Mononuclear cell (primary cell): Measurements from ENCODE around the gene SLK. TPM values are rescaled to one million over a fixed set of nuclear protein-coding genes. Genes with fewer than 3 reads are reported as not detected.

Experiments
- H3K27me3 ChIP-seq: 2 replicates; pipeline ENCODE4 v1.6.0; 2011; ENCODE audit warnings: low read length, control low read depth; ENCODE audit not compliant: insufficient read depth
- H3K4me1 ChIP-seq: 2 replicates; pipeline ENCODE4 v1.5.1; 2011; ENCODE audit warnings: mild to moderate bottlenecking, low read length, control low read depth; ENCODE audit not compliant: insufficient read depth
- H3K4me3 ChIP-seq: 2 replicates; pipeline ENCODE4 v1.5.1; 2011; ENCODE audit warnings: mild to moderate bottlenecking, low read length, moderate library complexity
- H3K9me3 ChIP-seq: 2 replicates; pipeline ENCODE4 v1.5.1; 2011; ENCODE audit warnings: low read depth, mild to moderate bottlenecking, control low read depth, low read length
- total RNA-seq: library from RNA; depleted of rRNA; stranded (reverse); fragments of >200 nt; gene quantifications from one replicate; pipeline ENCODE4 v1.2.3, GENCODE V29; 2012

Gene SLK
- total RNA-seq, 1 donor, result 75.2 TPM

DNA sequence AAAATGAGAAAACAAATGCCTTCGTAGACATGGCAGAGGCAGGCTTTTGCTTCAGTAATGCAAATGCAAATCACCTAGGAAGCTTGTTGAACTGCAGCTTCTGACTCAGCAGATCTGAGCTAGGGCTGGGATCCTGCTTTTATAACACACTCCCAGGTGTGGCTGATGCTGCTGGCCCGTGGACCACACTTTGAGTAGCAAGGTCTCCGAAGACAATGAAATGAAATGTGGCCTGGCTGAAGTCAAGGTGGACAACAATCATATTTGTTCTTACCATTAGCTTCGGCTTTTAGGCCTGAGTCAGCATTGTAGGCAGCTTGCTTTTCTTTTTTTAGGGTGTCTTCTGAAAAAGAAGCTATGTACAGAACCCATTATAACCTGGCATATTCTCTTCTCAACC, 92.4 kb downstream of the SLK start:
- Histone ChIP-seq H3K4me3 (no peak overlapping the region), H3K27me3 (no peaks in the 10 kb centered on the region), H3K9me3 (no peaks in the 10 kb centered on the region), H3K4me1 (no peaks in the 10 kb centered on the region)

DNA sequence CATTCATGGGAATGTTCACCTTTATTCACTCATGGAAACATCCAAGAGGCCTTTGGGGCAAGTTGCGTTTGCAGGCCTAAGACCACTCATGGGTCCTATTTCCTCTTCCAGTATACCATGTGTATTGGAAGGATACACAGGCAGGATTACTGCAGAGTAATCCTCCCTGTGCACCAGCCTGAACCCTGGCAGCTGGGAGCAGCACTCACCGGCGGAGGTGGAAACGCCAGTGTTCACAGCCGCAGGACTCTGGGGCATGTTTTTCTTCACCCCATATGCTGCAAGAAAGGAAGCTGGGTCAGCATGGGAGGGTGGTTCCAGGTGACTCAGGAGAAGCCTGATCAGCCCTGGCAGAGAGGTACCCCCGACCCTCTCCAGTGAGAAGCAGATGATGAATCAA, 94.3 kb downstream of the SLK start:
- Histone ChIP-seq H3K4me3 (no peak overlapping the region), H3K9me3 (no peaks in the 10 kb centered on the region), H3K4me1 (no peaks in the 10 kb centered on the region), H3K27me3 (no peaks in the 10 kb centered on the region)

DNA sequence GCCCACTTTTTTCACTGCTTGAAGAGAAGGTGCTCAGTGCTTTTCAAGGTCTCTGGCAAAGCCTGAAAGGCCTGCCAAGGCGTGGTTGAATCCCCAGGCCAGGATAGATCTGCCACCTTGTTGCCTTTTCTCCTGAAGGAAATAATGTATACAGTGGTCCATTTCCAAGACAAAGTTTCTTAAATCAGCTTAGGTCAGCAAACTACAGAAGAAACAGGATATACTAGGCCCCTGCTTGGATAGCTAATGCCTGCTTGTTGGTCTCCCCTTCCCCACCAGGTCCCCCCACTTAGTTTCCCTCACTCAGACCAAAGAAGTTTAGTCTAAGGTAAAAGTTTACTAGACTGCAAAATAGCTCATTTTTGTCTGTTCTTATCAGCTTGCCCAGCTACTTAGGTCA, 98.8 kb downstream of the SLK start:
- Histone ChIP-seq H3K27me3 (no peaks in the 10 kb centered on the region), H3K4me1 (no peaks in the 10 kb centered on the region), H3K9me3 (no peaks in the 10 kb centered on the region), H3K4me3 (no peak overlapping the region)

DNA sequence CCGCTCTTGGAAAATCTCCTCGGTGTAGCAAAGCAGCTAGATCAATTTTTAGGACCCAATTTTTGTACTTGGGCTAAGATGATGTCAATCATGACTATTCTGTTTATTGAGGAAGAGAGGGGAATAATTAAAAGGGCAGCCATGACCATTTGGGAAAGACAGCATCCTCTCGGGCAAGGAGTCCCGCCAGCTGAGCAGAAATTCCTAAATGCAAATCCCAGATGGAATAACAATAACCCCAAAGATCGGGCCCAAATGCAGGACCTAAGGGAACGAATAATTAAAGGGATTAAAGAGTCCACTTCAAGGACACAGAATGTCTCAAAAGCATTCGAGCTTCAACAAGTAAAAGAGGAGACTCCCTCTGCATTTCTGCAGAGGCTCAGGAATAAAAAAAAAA, 100.0 kb downstream of the SLK start:
- Histone ChIP-seq H3K27me3 (no peaks in the 10 kb centered on the region), H3K9me3 (no peaks in the 10 kb centered on the region), H3K4me3 (no peak overlapping the region), H3K4me1 (no peaks in the 10 kb centered on the region)

DNA sequence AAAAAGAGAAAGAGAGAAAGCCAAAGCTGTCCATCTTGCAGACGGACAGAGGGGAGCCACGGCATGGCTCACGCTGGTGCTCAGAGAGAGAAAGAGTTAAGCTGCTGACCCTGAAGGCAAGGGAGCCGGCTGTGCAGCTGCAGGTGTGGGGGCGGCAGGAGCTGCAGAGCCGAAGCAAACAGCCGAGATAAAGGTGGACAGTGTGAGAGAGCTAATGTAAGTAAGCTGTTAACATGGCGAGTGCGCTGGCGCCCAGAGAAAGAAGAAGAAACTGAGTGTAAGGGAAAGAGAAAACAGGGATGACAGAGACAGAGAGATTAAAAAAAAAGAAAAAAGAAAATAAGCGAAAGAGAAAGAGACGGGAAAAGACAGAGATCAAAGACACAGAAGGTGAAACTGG, 100.6 kb downstream of the SLK start:
- no peak overlapping the region for H3K4me3 ChIP-seq
- H3K27me3 ChIP-seq, result no peaks in the 10 kb centered on the region
- H3K9me3 ChIP-seq, result no peaks in the 10 kb centered on the region
- H3K4me1 ChIP-seq, result no peaks in the 10 kb centered on the region

DNA sequence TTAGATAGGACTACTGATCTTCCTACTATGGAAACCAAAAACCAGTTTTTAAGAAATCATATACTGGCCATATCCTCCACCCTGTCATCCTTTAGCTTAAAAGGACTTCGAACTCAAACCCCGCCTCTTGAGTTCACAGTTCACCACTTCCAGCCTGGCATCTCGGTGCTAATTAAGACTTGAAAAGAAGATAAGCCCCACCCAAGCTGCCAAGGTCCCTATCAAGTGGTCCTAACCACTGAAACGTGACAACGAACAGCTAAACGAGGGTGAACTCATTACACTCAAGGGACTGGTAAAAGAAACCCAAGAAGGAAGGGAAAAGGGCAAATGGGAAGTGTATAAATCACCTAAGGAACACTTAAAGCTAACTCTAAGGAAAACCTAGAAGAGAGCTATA, 102.7 kb downstream of the SLK start:
- H3K4me3 ChIP-seq, result no peak overlapping the region
- no peaks in the 10 kb centered on the region for H3K27me3 ChIP-seq
- no peaks in the 10 kb centered on the region for H3K9me3 ChIP-seq
- no peaks in the 10 kb centered on the region for H3K4me1 ChIP-seq

DNA sequence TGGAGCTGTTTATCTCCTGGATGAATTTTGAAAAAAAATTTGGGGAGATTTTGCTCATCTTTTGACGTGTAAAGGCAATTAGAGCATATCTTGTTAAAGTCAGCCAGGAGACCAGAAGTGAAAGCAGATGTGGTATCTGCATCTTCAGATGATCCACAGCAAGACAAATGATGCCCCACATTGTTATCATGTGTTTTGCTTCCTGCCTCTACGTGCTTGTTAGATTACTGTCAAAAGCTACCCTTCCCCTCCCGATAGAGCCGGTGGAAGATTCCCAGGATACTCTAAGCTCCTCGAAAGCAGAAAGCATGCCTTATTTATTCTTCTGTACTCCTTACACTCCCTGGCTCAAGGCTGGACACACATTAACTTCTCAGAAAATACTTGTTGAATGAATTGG, 105.8 kb downstream of the SLK start:
- no peaks in the 10 kb centered on the region for H3K27me3 ChIP-seq
- no peaks in the 10 kb centered on the region for H3K9me3 ChIP-seq
- H3K4me3 ChIP-seq, result no peak overlapping the region
- no peaks in the 10 kb centered on the region for H3K4me1 ChIP-seq

DNA sequence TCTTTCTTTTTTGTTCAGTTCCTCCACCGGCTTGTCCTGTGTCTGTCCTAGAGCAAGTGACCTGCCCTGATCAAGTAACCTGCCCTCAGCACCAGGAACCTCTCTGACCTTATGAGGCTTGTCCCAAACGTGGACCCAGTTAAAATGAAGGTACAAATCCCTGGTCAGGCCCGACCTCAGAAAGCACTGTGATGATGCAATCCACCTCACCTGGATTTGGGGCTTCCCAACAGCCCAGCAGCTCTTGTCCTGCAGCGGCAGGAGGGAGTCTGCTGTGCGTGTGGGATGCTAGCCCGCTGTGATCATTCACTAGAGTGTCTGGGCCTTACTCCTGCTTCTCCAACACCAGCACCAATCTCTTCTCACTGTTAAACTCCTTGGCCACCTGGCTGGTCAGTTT, 107.6 kb downstream of the SLK start:
- Histone ChIP-seq H3K4me3 (no peak overlapping the region), H3K9me3 (no peaks in the 10 kb centered on the region), H3K27me3 (no peaks in the 10 kb centered on the region), H3K4me1 (no peaks in the 10 kb centered on the region)

DNA sequence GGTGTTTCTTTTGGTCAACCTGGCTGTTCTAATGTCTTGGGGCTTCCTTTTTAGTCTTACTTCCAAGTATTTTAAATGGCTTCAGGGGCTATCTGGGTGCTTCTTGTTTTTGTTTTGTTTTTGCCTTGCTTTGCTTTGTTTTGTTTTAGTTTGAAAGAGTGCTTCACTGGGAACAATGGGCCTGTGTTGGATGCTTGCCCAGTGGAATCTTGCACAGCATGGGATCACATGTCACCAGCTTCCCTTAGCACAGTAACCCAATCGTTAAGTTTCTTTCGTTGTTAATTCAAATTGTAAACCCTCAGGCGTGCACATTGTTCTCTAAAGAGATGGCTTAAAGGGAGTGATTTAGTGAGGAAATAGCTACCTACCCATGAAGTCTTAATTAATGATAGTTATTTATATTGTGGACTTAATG, 109.8 kb downstream of the SLK start:
- H3K27me3 ChIP-seq, result no peaks in the 10 kb centered on the region
- no peaks in the 10 kb centered on the region for H3K4me1 ChIP-seq
- H3K9me3 ChIP-seq, result no peaks in the 10 kb centered on the region
- H3K4me3 ChIP-seq, result no peak overlapping the region

DNA sequence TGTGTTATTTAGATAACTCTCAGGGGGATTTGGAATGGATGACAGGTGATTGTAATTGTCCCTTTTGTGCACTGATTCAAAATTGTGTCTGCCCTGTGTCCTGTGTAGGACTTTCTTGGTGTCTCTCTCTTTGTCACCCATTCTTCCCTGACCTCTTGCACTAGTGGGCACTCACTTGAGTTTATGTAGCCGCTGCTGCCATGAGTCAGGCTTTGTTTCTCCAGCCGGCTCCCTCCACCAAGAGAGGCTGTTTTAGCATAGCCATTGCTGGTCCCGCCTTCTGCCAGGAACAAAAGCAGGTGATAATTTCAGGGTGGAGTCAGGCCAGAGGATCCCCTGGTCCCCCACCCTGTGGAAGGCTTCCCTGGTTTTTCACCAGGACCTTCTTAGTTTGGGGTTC, 110.3 kb downstream of the SLK start:
- H3K27me3 ChIP-seq, result no peaks in the 10 kb centered on the region
- H3K9me3 ChIP-seq, result no peaks in the 10 kb centered on the region

DNA sequence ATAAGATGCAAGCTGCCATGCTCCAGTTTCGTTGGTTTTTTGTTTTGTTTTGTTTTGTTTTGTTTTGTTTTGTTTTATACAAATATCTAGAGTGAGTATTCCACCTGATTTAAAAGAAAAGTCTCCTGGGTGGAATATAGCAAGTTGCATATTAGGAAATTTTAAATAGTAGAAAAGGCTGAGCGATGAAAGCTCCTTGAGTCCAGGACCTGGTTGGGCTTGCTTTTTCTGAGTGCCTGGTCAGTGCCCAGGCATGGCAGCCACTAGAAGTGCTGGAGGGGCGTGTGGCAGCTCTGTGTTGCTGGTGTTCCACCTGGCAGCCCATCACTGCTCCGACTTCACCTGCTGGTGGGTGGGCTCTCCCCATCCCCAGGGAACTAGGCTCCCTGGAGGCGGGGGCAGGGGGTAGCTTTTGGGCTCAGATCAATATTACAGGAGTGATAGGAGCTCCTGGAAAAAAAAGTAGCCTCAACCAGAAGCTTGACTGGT, 110.8 kb downstream of the SLK start:
- Histone ChIP-seq H3K27me3 (no peaks in the 10 kb centered on the region), H3K9me3 (no peaks in the 10 kb centered on the region), H3K4me1 (no peaks in the 10 kb centered on the region), H3K4me3 (no peak overlapping the region)

More for the DNA sequence above, 110.3 kb downstream of the SLK start:
- Histone ChIP-seq H3K4me3 (no peak overlapping the region), H3K4me1 (no peaks in the 10 kb centered on the region)

Other genes starting within 250 kb of the SLK start
- gene SH3PXD2A, start 111.6 kb upstream of the SLK start, total RNA-seq, result 3.1 TPM
- gene STN1, start 49.0 kb upstream of the SLK start, total RNA-seq, result 28.7 TPM
- not detected for gene COL17A1, start 118.7 kb downstream of the SLK start, total RNA-seq
- 27.3 TPM for gene SFR1, start 155.0 kb downstream of the SLK start, total RNA-seq